Calu3 (cell line): Measurements from ENCODE around the gene IPO9. TPM values are rescaled to one million over a fixed set of nuclear protein-coding genes. Genes with fewer than 3 reads are reported as not detected.

ENCODE experiments used
- BruUV-seq: library from RNA; stranded (reverse); fragments of 400-500 nt; replicated peaks from 2 replicates; lab custom pipeline; 2021; lab: Mats Ljungman, UMichigan
- CTCF ChIA-PET: fragments of 300-600 bp; sonication (Branson Sonifier 250); formaldehyde crosslinking; loops from one replicate; lab custom pipeline; 2022; ENCODE audit warnings: antibody characterized with exemption; lab: Charles Lee
- DNase-seq: peaks from one replicate; pipeline ENCODE4 v3.0.0; 2022
- H3K27ac Mint-ChIP-seq: one replicate; pipeline ENCODE4 v1.8.0; 2022; ENCODE audit warnings: mixed read lengths; ENCODE audit not compliant: unreplicated experiment
- H3K27me3 Mint-ChIP-seq: one replicate; pipeline ENCODE4 v1.8.0; 2022; ENCODE audit warnings: mixed read lengths; ENCODE audit not compliant: unreplicated experiment
- H3K36me3 Mint-ChIP-seq: one replicate; pipeline ENCODE4 v1.8.0; 2022; ENCODE audit warnings: mild to moderate bottlenecking, moderate library complexity, mixed read lengths; ENCODE audit not compliant: insufficient read depth, unreplicated experiment
- H3K4me1 Mint-ChIP-seq: one replicate; pipeline ENCODE4 v1.8.0; 2022; ENCODE audit warnings: mild to moderate bottlenecking, low read depth, mixed read lengths; ENCODE audit not compliant: unreplicated experiment
- H3K4me3 Mint-ChIP-seq: one replicate; pipeline ENCODE4 v1.8.0; 2022; ENCODE audit warnings: mild to moderate bottlenecking, low read depth, moderate library complexity, mixed read lengths; ENCODE audit not compliant: unreplicated experiment
- H3K9me3 Mint-ChIP-seq: one replicate; pipeline ENCODE4 v1.8.0; 2022; ENCODE audit warnings: low read depth, mixed read lengths; ENCODE audit not compliant: unreplicated experiment
- CTCF ChIP-seq: fragments of 200-600 bp; IDR thresholded peaks from one replicate; pipeline ENCODE4 v1.8.0; 2022; ENCODE audit warnings: antibody characterized with exemption; ENCODE audit not compliant: unreplicated experiment
- intact Hi-C: fragments of 100-400 bp; cut with micrococcal nuclease; formaldehyde crosslinking; loops from one replicate; pipeline ENCODE4 v1.10.0; 2022; ENCODE audit not compliant: unreplicated experiment
- total RNA-seq: library from RNA; stranded (reverse); gene quantifications from 2 replicates; pipeline ENCODE4 v1.2.3, GENCODE V29; 2022

The IPO9 gene
- total RNA-seq, 1 experiment from 2014 or later: 98.8 TPM

GRCh38 chr1:201808633-201808990 lies 20.3 kb upstream of the IPO9 start:
- Mint-ChIP-seq H3K27me3 (no peaks in the 10 kb centered on the region), H3K36me3 (peaks cover 6% of the 10 kb centered on the region), H3K27ac (no peak overlapping the region), H3K4me3 (no peak overlapping the region), H3K9me3 (no peaks in the 10 kb centered on the region), H3K4me1 (no peaks in the 10 kb centered on the region)
- no TSS peak for BruUV-seq
- DNase-seq: no peak
- CTCF ChIA-PET: no interaction called here
- no peak for TF ChIP-seq CTCF
- intact Hi-C loops: no loop called here

GRCh38 chr1:201809876-201810275 lies 19.1 kb upstream of the IPO9 start:
- no peak for DNase-seq
- H3K9me3 Mint-ChIP-seq: no peaks in the 10 kb centered on the region
- intact Hi-C loops: no loop called here
- BruUV-seq: no TSS peak
- H3K4me1 Mint-ChIP-seq: no peaks in the 10 kb centered on the region
- no peaks in the 10 kb centered on the region for H3K36me3 Mint-ChIP-seq
- no peak overlapping the region for H3K27ac Mint-ChIP-seq
- TF ChIP-seq CTCF: no peak
- no peaks in the 10 kb centered on the region for H3K27me3 Mint-ChIP-seq
- H3K4me3 Mint-ChIP-seq: no peak overlapping the region
- CTCF ChIA-PET: interaction anchor here (0.6 kb wide), 1 partner anchor 50 kb away, joined by 3 read pairs; no protein-coding TSS in a partner anchor

GRCh38 chr1:201810466-201811216 lies 18.3 kb upstream of the IPO9 start:
- CTCF ChIA-PET: no interaction called here
- H3K27ac Mint-ChIP-seq: no peak overlapping the region
- TF ChIP-seq CTCF: no peak
- H3K9me3 Mint-ChIP-seq: no peaks in the 10 kb centered on the region
- no peaks in the 10 kb centered on the region for H3K27me3 Mint-ChIP-seq
- no TSS peak for BruUV-seq
- intact Hi-C loops: no loop called here
- no peaks in the 10 kb centered on the region for H3K36me3 Mint-ChIP-seq
- H3K4me3 Mint-ChIP-seq: no peak overlapping the region
- no peaks in the 10 kb centered on the region for H3K4me1 Mint-ChIP-seq
- no peak for DNase-seq

DNA sequence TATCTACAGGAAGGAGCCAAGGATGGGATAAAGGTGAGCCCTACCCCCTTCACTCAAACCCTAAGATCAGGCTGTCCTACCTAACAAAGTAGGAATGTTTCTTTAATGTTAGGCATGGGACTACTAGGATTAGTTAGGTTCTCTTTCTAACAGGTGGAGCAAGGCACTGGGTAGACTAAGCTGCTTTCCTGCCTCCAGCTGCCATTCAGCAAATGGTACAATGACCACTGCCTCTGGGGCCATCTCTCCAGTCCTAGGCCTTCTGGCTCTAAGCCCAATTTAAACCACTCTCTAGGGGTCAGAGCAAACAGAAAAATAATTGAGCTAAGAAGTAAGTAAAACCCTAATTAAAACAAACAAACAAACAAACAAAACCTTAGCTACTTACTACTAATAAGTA lies 15.7 kb upstream of the IPO9 start:
- H3K36me3 Mint-ChIP-seq: no peaks in the 10 kb centered on the region
- CTCF ChIA-PET: no interaction called here

More for the DNA sequence above, 15.7 kb upstream of the IPO9 start:
- no peaks in the 10 kb centered on the region for H3K9me3 Mint-ChIP-seq
- no peaks in the 10 kb centered on the region for H3K4me1 Mint-ChIP-seq
- intact Hi-C loops: no loop called here
- BruUV-seq: no TSS peak
- no peaks in the 10 kb centered on the region for H3K27me3 Mint-ChIP-seq
- DNase-seq: no peak
- no peak for TF ChIP-seq CTCF
- no peak overlapping the region for H3K4me3 Mint-ChIP-seq
- H3K27ac Mint-ChIP-seq: no peak overlapping the region
